Smooth muscle cell (in vitro differentiated cells): ENCODE measurements around the gene NTM. TPM values are rescaled to one million over a fixed set of nuclear protein-coding genes. Genes with fewer than 3 reads are reported as not detected.

Source experiments
- DNase-seq: peaks from one replicate; lab custom pipeline; 2025; ENCODE audit not compliant: unreplicated experiment; lab: John Stamatoyannopoulos, UW
- H2AFZ ChIP-seq: fragments of 200-600 bp; sonication (generic); 2 replicates; pipeline ENCODE4 v1.6.0; 2016; ENCODE audit warnings: antibody characterized with exemption, low read depth, mild to moderate bottlenecking
- H3F3A ChIP-seq: fragments of 200-600 bp; sonication (generic); 2 replicates; pipeline ENCODE4 v1.6.0; 2017; ENCODE audit warnings: antibody characterized with exemption, low read depth
- H3K27ac ChIP-seq: fragments of 200-600 bp; sonication (generic); 2 replicates; pipeline ENCODE4 v1.5.1; 2016; ENCODE audit warnings: low read depth, mild to moderate bottlenecking
- H3K27me3 ChIP-seq: fragments of 200-600 bp; sonication (generic); 2 replicates; pipeline ENCODE4 v1.6.1; 2016; ENCODE audit warnings: low read depth, mild to moderate bottlenecking
- H3K36me3 ChIP-seq: fragments of 200-600 bp; sonication (generic); 2 replicates; pipeline ENCODE4 v1.5.1; 2016; ENCODE audit warnings: low read depth
- H3K4me1 ChIP-seq: fragments of 200-600 bp; sonication (generic); 2 replicates; pipeline ENCODE4 v1.5.1; 2016; ENCODE audit warnings: low read depth
- H3K4me2 ChIP-seq: fragments of 200-600 bp; sonication (generic); 2 replicates; pipeline ENCODE4 v1.6.0; 2016; ENCODE audit warnings: mild to moderate bottlenecking
- H3K4me3 ChIP-seq: fragments of 200-600 bp; sonication (generic); 2 replicates; pipeline ENCODE4 v1.5.1; 2016; ENCODE audit warnings: mild to moderate bottlenecking
- H3K79me2 ChIP-seq: fragments of 200-600 bp; sonication (generic); 2 replicates; pipeline ENCODE4 v1.6.0; 2016; ENCODE audit warnings: low read depth, mild to moderate bottlenecking
- H3K9ac ChIP-seq: fragments of 200-600 bp; sonication (generic); 2 replicates; pipeline ENCODE4 v1.6.0; 2016; ENCODE audit warnings: low read depth
- H3K9me3 ChIP-seq: fragments of 200-600 bp; sonication (generic); replicated peaks from 2 replicates; pipeline ENCODE4 v1.5.1; 2016; ENCODE audit warnings: low read depth
- H4K20me1 ChIP-seq: fragments of 200-600 bp; sonication (generic); 2 replicates; pipeline ENCODE4 v1.6.0; 2016; ENCODE audit warnings: low read depth
- CTCF ChIP-seq: fragments of 200-600 bp; sonication (generic); IDR thresholded peaks from 2 replicates; pipeline ENCODE4 v1.5.1; 2017; ENCODE audit warnings: borderline replicate concordance, mild to moderate bottlenecking, antibody characterized with exemption; ENCODE audit not compliant: insufficient read depth, poor library complexity, severe bottlenecking
- WGBS: methylation state at CpG from one replicate; pipeline ENCODE4 v1.1.7; 2016; ENCODE audit warnings: low lambda C conversion rate; 5-methylcytosine and 5-hydroxymethylcytosine counted together
- polyA plus RNA-seq: library from polyadenylated mRNA; unstranded; fragments of >200 nt; fragmentation: Nextera tagmentation; extraction: Ambion mirVana; gene quantifications from 2 replicates; pipeline ENCODE4 v1.2.1, GENCODE V29; 2016
- total RNA-seq: library from RNA; depleted of rRNA; stranded (reverse); fragments of >200 nt; gene quantifications from 2 replicates; pipeline ENCODE4 v1.2.3, GENCODE V29; 2014

Gene NTM
- total and polyA plus RNA-seq, 2 experiments from 2014 or later, result 68.9 to 123 TPM

- Histone ChIP-seq H3K9me3 (no peaks in the 10 kb centered on the region), H3K27me3 (peaks cover 3% of the 10 kb centered on the region), H2AFZ (no peak overlapping the region), H4K20me1 (no peaks in the 10 kb centered on the region), H3K79me2 (no peaks in the 10 kb centered on the region), H3K4me2 (peak overlapping the region; percentile 64), H3K27ac (peak overlapping the region; percentile 67), H3K36me3 (no peaks in the 10 kb centered on the region), H3K4me3 (no peak overlapping the region), H3F3A (peaks cover 9% of the 10 kb centered on the region), H3K4me1 (peaks cover 7% of the 10 kb centered on the region), H3K9ac (no peak overlapping the region)
- no peak for TF ChIP-seq CTCF
- no peak for DNase-seq
- whole genome bisulfite sequencing, result 13% methylated on average over 4 of the region's 4 CpGs
Observed at GRCh38 chr11:131609337-131609736, 238.9 kb downstream of the NTM start.

GRCh38 chr11:131609921-131610320 lies 239.5 kb downstream of the NTM start:
- no peak for TF ChIP-seq CTCF
- Histone ChIP-seq H3K4me1 (peaks cover 7% of the 10 kb centered on the region), H3K9me3 (no peaks in the 10 kb centered on the region), H4K20me1 (no peaks in the 10 kb centered on the region), H3K4me2 (peak overlapping the region; percentile 64), H3K79me2 (no peaks in the 10 kb centered on the region), H3K9ac (no peak overlapping the region), H3F3A (peaks cover 9% of the 10 kb centered on the region), H3K4me3 (no peak overlapping the region), H3K36me3 (no peaks in the 10 kb centered on the region), H2AFZ (no peak overlapping the region), H3K27ac (peak overlapping the region; percentile 67), H3K27me3 (peaks cover 3% of the 10 kb centered on the region)
- WGBS, result 75% methylated on average over 3 of the region's 3 CpGs
- DNase-seq, result no peak

- Histone ChIP-seq H2AFZ (no peak overlapping the region), H3K4me2 (no peak overlapping the region), H3K79me2 (no peaks in the 10 kb centered on the region), H4K20me1 (no peaks in the 10 kb centered on the region), H3K4me1 (peaks cover 7% of the 10 kb centered on the region), H3K9ac (no peak overlapping the region), H3K4me3 (no peak overlapping the region), H3K27ac (no peak overlapping the region), H3K9me3 (no peaks in the 10 kb centered on the region), H3F3A (peaks cover 9% of the 10 kb centered on the region), H3K36me3 (no peaks in the 10 kb centered on the region), H3K27me3 (peaks cover 3% of the 10 kb centered on the region)
- no peak for TF ChIP-seq CTCF
- WGBS, result 88% methylated on average over 6 of the region's 6 CpGs
- DNase-seq, result no peak
Observed at GRCh38 chr11:131611322-131611721, 240.9 kb downstream of the NTM start.

GRCh38 chr11:131612533-131612932 lies 242.1 kb downstream of the NTM start:
- H3K79me2 ChIP-seq, result no peaks in the 10 kb centered on the region
- peaks cover 9% of the 10 kb centered on the region for H3F3A ChIP-seq
- H3K36me3 ChIP-seq, result no peaks in the 10 kb centered on the region
- WGBS, result 78% methylated on average over 5 of the region's 5 CpGs
- no peaks in the 10 kb centered on the region for H4K20me1 ChIP-seq
- H2AFZ ChIP-seq, result no peak overlapping the region
- DNase-seq, result no peak
- H3K27me3 ChIP-seq, result peaks cover 3% of the 10 kb centered on the region
- H3K9ac ChIP-seq, result no peak overlapping the region
- TF ChIP-seq CTCF, result no peak
- H3K4me3 ChIP-seq, result no peak overlapping the region
- no peak overlapping the region for H3K27ac ChIP-seq
- peaks cover 7% of the 10 kb centered on the region for H3K4me1 ChIP-seq
- no peaks in the 10 kb centered on the region for H3K9me3 ChIP-seq
- H3K4me2 ChIP-seq, result no peak overlapping the region
